Mesendoderm (in vitro differentiated cells): Measurements from ENCODE around the gene MAPKBP1.

ENCODE experiments used
- DNase-seq: peaks from one replicate; pipeline ENCODE4 v3.0.0; 2013
- H2AK5ac ChIP-seq: 2 replicates; pipeline ENCODE4 v1.6.1; 2013; ENCODE audit warnings: low read length, inconsistent platforms
- H2BK120ac ChIP-seq: 2 replicates; pipeline ENCODE4 v1.6.1; 2013; ENCODE audit warnings: low read depth, mild to moderate bottlenecking, low read length, moderate library complexity, mixed read lengths
- H2BK15ac ChIP-seq: replicated peaks from 2 replicates; pipeline ENCODE4 v1.6.1; 2013; ENCODE audit warnings: low read depth, mild to moderate bottlenecking, moderate library complexity
- H2BK5ac ChIP-seq: 2 replicates; pipeline ENCODE4 v1.6.1; 2013; ENCODE audit warnings: low read length, inconsistent platforms
- H3K18ac ChIP-seq: 2 replicates; pipeline ENCODE4 v1.6.1; 2013; ENCODE audit warnings: mild to moderate bottlenecking, low read length, mixed read lengths
- H3K23ac ChIP-seq: one replicate; pipeline ENCODE4 v1.6.1; 2013; ENCODE audit warnings: low read length
- H3K27ac ChIP-seq: 2 replicates; pipeline ENCODE4 v1.5.1; 2013; ENCODE audit warnings: low read depth, mild to moderate bottlenecking, inconsistent platforms, low read length, moderate library complexity
- H3K27me3 ChIP-seq: 2 replicates; pipeline ENCODE4 v1.6.1; 2013; ENCODE audit warnings: low read length, control low read depth, mild to moderate bottlenecking, inconsistent platforms; ENCODE audit not compliant: insufficient read depth, poor library complexity
- H3K36me3 ChIP-seq: 2 replicates; pipeline ENCODE4 v1.6.1; 2013; ENCODE audit warnings: low read length, inconsistent platforms; ENCODE audit not compliant: control insufficient read depth, insufficient read depth
- H3K4ac ChIP-seq: one replicate; pipeline ENCODE4 v1.6.1; 2013; ENCODE audit warnings: low read depth, mild to moderate bottlenecking, low read length, moderate library complexity
- H3K4me1 ChIP-seq: 2 replicates; pipeline ENCODE4 v1.6.1; 2013; ENCODE audit warnings: low read depth, low read length, inconsistent platforms; ENCODE audit not compliant: control insufficient read depth
- H3K4me2 ChIP-seq: 2 replicates; pipeline ENCODE4 v1.6.1; 2013; ENCODE audit warnings: low read length
- H3K4me3 ChIP-seq: 2 replicates; pipeline ENCODE4 v1.5.1; 2013; ENCODE audit warnings: mild to moderate bottlenecking, low read length
- H3K56ac ChIP-seq: one replicate; pipeline ENCODE4 v1.6.1; 2013; ENCODE audit warnings: low read length
- H3K79me1 ChIP-seq: 2 replicates; pipeline ENCODE4 v1.6.1; 2013; ENCODE audit warnings: low read length, inconsistent platforms
- H3K79me2 ChIP-seq: 2 replicates; pipeline ENCODE4 v1.6.1; 2013; ENCODE audit warnings: mild to moderate bottlenecking, low read length; ENCODE audit not compliant: control insufficient read depth, insufficient read depth
- H3K9ac ChIP-seq: 2 replicates; pipeline ENCODE4 v1.6.1; 2013; ENCODE audit warnings: low read length, inconsistent platforms
- H4K5ac ChIP-seq: one replicate; pipeline ENCODE4 v1.6.1; 2013; ENCODE audit warnings: low read length
- H4K8ac ChIP-seq: one replicate; pipeline ENCODE4 v1.6.1; 2013; ENCODE audit warnings: low read depth, mild to moderate bottlenecking, control low read depth, low read length, moderate library complexity
- WGBS: extraction: QIAGEN DNeasy Blood & Tissue Kit; methylation state at CpG from one replicate; pipeline ENCODE4 v1.1.7; 2013; ENCODE audit warnings: low lambda C conversion rate, missing lambda C conversion rate; ENCODE audit not compliant: insufficient coverage; ENCODE audit errors: extremely low coverage; 5-methylcytosine and 5-hydroxymethylcytosine counted together

The MAPKBP1 gene

DNA sequence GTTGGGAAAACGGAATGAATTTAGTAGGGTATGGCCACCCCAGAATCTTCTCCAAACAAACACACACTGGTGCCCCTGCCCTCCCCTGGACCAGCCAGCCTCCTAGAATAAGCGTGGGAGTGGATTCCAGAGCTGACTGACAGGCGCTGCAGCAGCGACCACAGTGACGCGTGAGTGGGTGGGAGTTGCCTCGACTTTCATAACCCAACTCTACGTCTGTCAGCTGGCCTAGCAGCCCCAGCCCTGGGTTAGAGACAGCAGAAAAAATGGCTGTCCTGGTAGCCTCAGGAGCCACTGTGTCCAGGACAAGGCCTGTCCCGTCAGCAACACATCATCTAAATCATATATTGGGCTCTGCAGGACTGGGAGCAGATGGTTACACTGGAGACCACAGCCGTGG, 74.3 kb downstream of the MAPKBP1 start:
- Histone ChIP-seq H3K9ac (no peak overlapping the region), H2BK5ac (no peak overlapping the region), H3K36me3 (no peaks in the 10 kb centered on the region), H3K4me1 (no peaks in the 10 kb centered on the region), H3K23ac (no peak overlapping the region), H4K5ac (no peak overlapping the region), H3K79me1 (no peaks in the 10 kb centered on the region), H2AK5ac (no peak overlapping the region), H2BK120ac (no peak overlapping the region), H4K8ac (no peak overlapping the region), H3K27ac (no peak overlapping the region), H3K18ac (no peak overlapping the region), H3K79me2 (no peaks in the 10 kb centered on the region), H3K4me2 (no peak overlapping the region), H3K4ac (no peak overlapping the region), H3K4me3 (no peak overlapping the region), H3K56ac (no peak overlapping the region), H3K27me3 (no peaks in the 10 kb centered on the region), H2BK15ac (no peak overlapping the region)
- DNase-seq, result no peak
- WGBS, result no CpG with 5 or more reads among the region's 10 CpGs

DNA sequence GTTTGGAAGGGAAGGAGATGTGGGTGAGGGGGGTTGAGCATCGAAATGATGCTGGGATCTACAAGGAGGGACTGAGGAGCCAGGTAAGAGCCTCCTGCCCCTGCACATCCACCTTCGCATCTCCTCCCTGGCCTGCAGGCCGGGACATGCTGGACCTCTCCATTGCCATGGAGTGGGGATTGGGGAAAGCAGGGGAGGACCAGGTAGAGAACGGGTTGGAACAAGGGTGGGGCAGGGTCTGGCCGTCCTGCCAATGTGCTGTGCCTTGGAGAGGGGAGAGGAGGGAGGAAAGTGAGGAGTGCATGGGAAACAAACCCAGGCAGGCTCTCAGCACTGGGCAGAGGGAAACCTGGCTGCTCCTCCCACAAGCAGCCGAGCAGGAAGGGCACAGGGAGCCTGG, 74.9 kb downstream of the MAPKBP1 start:
- Histone ChIP-seq H4K5ac (no peak overlapping the region), H3K23ac (no peak overlapping the region), H3K56ac (no peak overlapping the region), H2AK5ac (no peak overlapping the region), H3K4me2 (no peak overlapping the region), H3K4me3 (no peak overlapping the region), H3K27me3 (no peaks in the 10 kb centered on the region), H3K4me1 (no peaks in the 10 kb centered on the region), H4K8ac (no peak overlapping the region), H3K36me3 (no peaks in the 10 kb centered on the region), H2BK5ac (no peak overlapping the region), H3K18ac (no peak overlapping the region), H3K79me1 (no peaks in the 10 kb centered on the region), H2BK120ac (no peak overlapping the region), H3K79me2 (no peaks in the 10 kb centered on the region), H3K4ac (no peak overlapping the region), H2BK15ac (no peak overlapping the region), H3K27ac (no peak overlapping the region), H3K9ac (no peak overlapping the region)
- DNase-seq, result no peak
- WGBS, result no CpG with 5 or more reads among the region's 6 CpGs

DNA sequence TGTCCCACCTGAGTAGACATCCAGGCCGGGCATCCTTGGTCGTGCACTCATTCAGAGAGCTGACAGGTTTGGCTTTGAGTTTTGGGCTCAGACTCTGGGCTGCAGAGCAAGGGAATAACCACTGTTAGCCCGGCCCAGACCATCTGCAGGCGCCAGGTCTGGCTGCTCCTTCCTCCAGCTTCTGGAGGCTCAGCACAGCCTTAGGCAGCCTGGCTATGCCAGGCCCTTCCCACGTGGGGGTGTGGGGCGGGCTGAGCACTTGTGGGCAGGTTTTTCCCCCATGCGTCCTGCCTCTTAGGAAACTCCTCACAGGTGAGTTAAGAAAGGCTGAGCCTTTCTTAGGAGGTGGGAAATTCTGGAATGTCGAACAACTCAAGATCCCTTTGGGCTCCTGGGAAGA, 75.6 kb downstream of the MAPKBP1 start:
- no peaks in the 10 kb centered on the region for H3K27me3 ChIP-seq
- no peak overlapping the region for H3K23ac ChIP-seq
- no peak overlapping the region for H3K18ac ChIP-seq
- no peak overlapping the region for H3K9ac ChIP-seq
- no peak overlapping the region for H4K5ac ChIP-seq
- H3K4me3 ChIP-seq, result no peak overlapping the region
- no peak overlapping the region for H3K4ac ChIP-seq
- no peak for DNase-seq
- no peak overlapping the region for H3K56ac ChIP-seq
- H4K8ac ChIP-seq, result no peak overlapping the region
- H3K79me1 ChIP-seq, result no peaks in the 10 kb centered on the region
- H3K79me2 ChIP-seq, result no peaks in the 10 kb centered on the region
- no peak overlapping the region for H3K4me2 ChIP-seq
- H2AK5ac ChIP-seq, result no peak overlapping the region
- no peaks in the 10 kb centered on the region for H3K36me3 ChIP-seq
- H2BK5ac ChIP-seq, result no peak overlapping the region
- no peak overlapping the region for H2BK120ac ChIP-seq
- no CpG with 5 or more reads among the region's 8 CpGs for WGBS
- no peak overlapping the region for H2BK15ac ChIP-seq
- H3K4me1 ChIP-seq, result no peaks in the 10 kb centered on the region
- no peak overlapping the region for H3K27ac ChIP-seq

DNA sequence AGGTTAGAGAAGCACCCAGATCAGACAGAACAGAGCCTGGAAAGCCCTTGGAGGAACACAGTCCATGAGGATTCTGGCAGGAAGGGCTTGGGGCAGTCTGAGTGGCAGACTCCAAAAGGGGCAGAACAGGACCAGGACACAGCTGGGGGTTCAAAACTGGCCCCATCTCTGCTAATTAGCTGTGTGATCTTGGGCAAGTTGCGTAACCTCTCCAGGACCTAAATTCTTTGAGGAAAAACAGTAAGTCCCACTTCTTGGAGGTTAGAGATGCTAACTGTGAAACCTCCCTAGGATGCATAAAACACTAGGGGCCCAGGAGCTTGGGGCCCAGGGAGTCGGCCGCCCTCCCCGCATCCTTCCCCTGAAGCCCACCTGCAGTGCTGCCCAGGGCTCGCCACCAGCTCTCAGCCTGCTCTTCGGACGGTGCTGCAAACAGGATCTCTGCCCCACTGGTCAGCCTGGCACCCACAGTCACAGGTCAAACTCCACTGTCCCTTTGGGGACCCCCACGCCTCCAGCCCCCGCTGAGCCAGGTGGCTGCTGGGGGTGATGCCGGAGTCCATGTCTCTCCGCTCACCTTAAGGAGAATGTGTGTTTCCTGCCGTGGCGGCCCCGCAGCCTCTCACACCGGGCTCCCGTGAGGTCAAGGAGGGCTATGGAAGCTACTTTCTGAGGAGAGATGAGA, 76.3 kb downstream of the MAPKBP1 start:
- DNase-seq, result no peak
- no peak overlapping the region for H3K56ac ChIP-seq
- no peak overlapping the region for H2BK5ac ChIP-seq
- no CpG with 5 or more reads among the region's 16 CpGs for WGBS
- no peak overlapping the region for H4K8ac ChIP-seq
- H2BK120ac ChIP-seq, result no peak overlapping the region
- H2BK15ac ChIP-seq, result no peak overlapping the region
- no peak overlapping the region for H3K27ac ChIP-seq
- no peaks in the 10 kb centered on the region for H3K36me3 ChIP-seq
- no peak overlapping the region for H3K4me2 ChIP-seq
- H3K79me1 ChIP-seq, result no peaks in the 10 kb centered on the region
- H2AK5ac ChIP-seq, result no peak overlapping the region
- no peaks in the 10 kb centered on the region for H3K4me1 ChIP-seq
- no peak overlapping the region for H4K5ac ChIP-seq
- no peak overlapping the region for H3K4ac ChIP-seq
- H3K4me3 ChIP-seq, result no peak overlapping the region
- no peaks in the 10 kb centered on the region for H3K27me3 ChIP-seq
- no peak overlapping the region for H3K18ac ChIP-seq
- H3K23ac ChIP-seq, result no peak overlapping the region
- no peaks in the 10 kb centered on the region for H3K79me2 ChIP-seq
- no peak overlapping the region for H3K9ac ChIP-seq

DNA sequence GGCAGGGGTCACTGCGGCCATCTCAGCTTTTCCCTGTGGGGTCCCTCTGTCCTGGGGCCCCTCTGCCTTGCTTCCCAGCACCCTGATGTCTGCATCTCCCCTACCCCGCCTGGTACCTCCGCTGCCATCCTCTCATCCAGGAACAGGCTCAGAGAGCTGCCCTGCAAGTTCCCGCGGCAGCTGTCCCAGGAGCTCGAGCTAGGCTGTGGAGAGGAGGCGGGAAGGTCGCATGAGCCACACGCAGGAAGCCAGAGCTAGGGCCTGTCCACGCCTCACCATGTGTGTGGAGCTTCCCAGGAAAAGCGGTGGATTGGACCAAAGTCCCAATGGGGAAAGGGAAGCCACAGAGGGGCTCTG, 76.9 kb downstream of the MAPKBP1 start:
- H3K4ac ChIP-seq, result no peak overlapping the region
- no peaks in the 10 kb centered on the region for H3K27me3 ChIP-seq
- DNase-seq, result no peak
- H3K79me1 ChIP-seq, result no peaks in the 10 kb centered on the region
- no peak overlapping the region for H2BK120ac ChIP-seq
- no peak overlapping the region for H3K4me2 ChIP-seq
- WGBS, result no CpG with 5 or more reads among the region's 11 CpGs
- no peak overlapping the region for H3K18ac ChIP-seq
- no peaks in the 10 kb centered on the region for H3K4me1 ChIP-seq
- no peak overlapping the region for H3K27ac ChIP-seq
- no peak overlapping the region for H2BK15ac ChIP-seq
- H4K8ac ChIP-seq, result no peak overlapping the region
- no peak overlapping the region for H3K9ac ChIP-seq
- H4K5ac ChIP-seq, result no peak overlapping the region
- H3K4me3 ChIP-seq, result no peak overlapping the region
- H2AK5ac ChIP-seq, result no peak overlapping the region
- no peak overlapping the region for H3K56ac ChIP-seq
- H3K23ac ChIP-seq, result no peak overlapping the region
- H3K79me2 ChIP-seq, result no peaks in the 10 kb centered on the region
- no peak overlapping the region for H2BK5ac ChIP-seq
- no peaks in the 10 kb centered on the region for H3K36me3 ChIP-seq

DNA sequence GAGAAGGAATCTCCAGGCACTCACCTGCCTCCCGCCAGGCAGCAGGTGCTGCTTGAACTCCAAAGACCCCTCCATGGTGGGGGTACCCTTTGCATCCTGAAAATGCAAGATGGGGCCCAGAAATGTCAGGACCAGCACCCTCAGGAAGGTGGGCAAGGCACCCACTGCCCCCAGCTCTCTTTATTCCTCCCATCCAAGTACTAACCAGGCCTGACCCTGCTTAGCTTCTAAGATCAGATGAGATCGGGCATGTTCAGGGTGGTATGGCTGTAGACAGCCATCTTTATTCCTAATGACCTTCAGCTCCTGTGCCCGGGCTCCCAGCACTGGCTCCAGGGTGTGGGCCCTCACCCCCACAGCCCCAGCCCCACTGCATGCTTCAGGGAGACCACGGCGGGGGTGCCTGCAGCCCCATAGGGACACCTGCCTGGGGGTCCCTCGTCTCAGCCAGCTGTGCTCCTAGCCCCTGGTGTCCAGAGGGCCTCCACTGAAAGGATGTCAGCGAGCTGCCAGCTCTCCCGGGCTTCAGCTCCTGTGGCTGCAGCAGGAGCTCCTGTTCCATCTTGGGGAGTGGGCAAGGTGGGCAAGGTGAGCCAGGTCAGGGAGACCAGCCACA, 77.6 kb downstream of the MAPKBP1 start:
- H3K4me3 ChIP-seq, result no peak overlapping the region
- H3K4me1 ChIP-seq, result no peaks in the 10 kb centered on the region
- no peak overlapping the region for H3K4me2 ChIP-seq
- no peak for DNase-seq
- no peak overlapping the region for H3K18ac ChIP-seq
- H3K56ac ChIP-seq, result no peak overlapping the region
- no peak overlapping the region for H3K4ac ChIP-seq
- H3K79me1 ChIP-seq, result no peaks in the 10 kb centered on the region
- no CpG with 5 or more reads among the region's 8 CpGs for WGBS
- H3K23ac ChIP-seq, result no peak overlapping the region
- H2AK5ac ChIP-seq, result no peak overlapping the region
- H3K27ac ChIP-seq, result no peak overlapping the region
- H3K79me2 ChIP-seq, result no peaks in the 10 kb centered on the region
- no peak overlapping the region for H2BK120ac ChIP-seq
- H2BK5ac ChIP-seq, result no peak overlapping the region
- H4K5ac ChIP-seq, result no peak overlapping the region
- no peaks in the 10 kb centered on the region for H3K27me3 ChIP-seq
- H3K36me3 ChIP-seq, result no peaks in the 10 kb centered on the region
- H3K9ac ChIP-seq, result no peak overlapping the region
- no peak overlapping the region for H4K8ac ChIP-seq
- H2BK15ac ChIP-seq, result no peak overlapping the region
